Calu3 (cell line): ENCODE data around the gene CCDC71L. TPM values are rescaled to one million over a fixed set of nuclear protein-coding genes. Genes with fewer than 3 reads are reported as not detected.
"Not testable (repeated sequence)": the region's sequence is repeated elsewhere in the genome, so short reads cannot be mapped to it uniquely, and the experiment has no call there.

Experiments
- BruUV-seq: library from RNA; stranded (reverse); fragments of 400-500 nt; replicated peaks from 2 replicates; lab custom pipeline; 2021; lab: Mats Ljungman, UMichigan
- CTCF ChIA-PET: fragments of 300-600 bp; sonication (Branson Sonifier 250); formaldehyde crosslinking; loops from one replicate; lab custom pipeline; 2022; ENCODE audit warnings: antibody characterized with exemption; lab: Charles Lee
- DNase-seq: peaks from one replicate; pipeline ENCODE4 v3.0.0; 2022
- H3K27ac Mint-ChIP-seq: one replicate; pipeline ENCODE4 v1.8.0; 2022; ENCODE audit warnings: mixed read lengths; ENCODE audit not compliant: unreplicated experiment
- H3K27me3 Mint-ChIP-seq: one replicate; pipeline ENCODE4 v1.8.0; 2022; ENCODE audit warnings: mixed read lengths; ENCODE audit not compliant: unreplicated experiment
- H3K36me3 Mint-ChIP-seq: one replicate; pipeline ENCODE4 v1.8.0; 2022; ENCODE audit warnings: mild to moderate bottlenecking, moderate library complexity, mixed read lengths; ENCODE audit not compliant: insufficient read depth, unreplicated experiment
- H3K4me1 Mint-ChIP-seq: one replicate; pipeline ENCODE4 v1.8.0; 2022; ENCODE audit warnings: mild to moderate bottlenecking, low read depth, mixed read lengths; ENCODE audit not compliant: unreplicated experiment
- H3K4me3 Mint-ChIP-seq: one replicate; pipeline ENCODE4 v1.8.0; 2022; ENCODE audit warnings: mild to moderate bottlenecking, low read depth, moderate library complexity, mixed read lengths; ENCODE audit not compliant: unreplicated experiment
- H3K9me3 Mint-ChIP-seq: one replicate; pipeline ENCODE4 v1.8.0; 2022; ENCODE audit warnings: low read depth, mixed read lengths; ENCODE audit not compliant: unreplicated experiment
- intact Hi-C: fragments of 100-400 bp; cut with micrococcal nuclease; formaldehyde crosslinking; loops from one replicate; pipeline ENCODE4 v1.10.0; 2022; ENCODE audit not compliant: unreplicated experiment
- total RNA-seq: library from RNA; stranded (reverse); gene quantifications from 2 replicates; pipeline ENCODE4 v1.2.3, GENCODE V29; 2022
- TF ChIP-seq, protein P1 (sequence below): fragments of 200-600 bp; IDR thresholded peaks from one replicate; pipeline ENCODE4 v1.8.0; 2022; ENCODE audit warnings: antibody characterized with exemption; ENCODE audit not compliant: unreplicated experiment

The CCDC71L gene
- total RNA-seq, 1 experiment from 2014 or later: 28.1 TPM

DNA sequence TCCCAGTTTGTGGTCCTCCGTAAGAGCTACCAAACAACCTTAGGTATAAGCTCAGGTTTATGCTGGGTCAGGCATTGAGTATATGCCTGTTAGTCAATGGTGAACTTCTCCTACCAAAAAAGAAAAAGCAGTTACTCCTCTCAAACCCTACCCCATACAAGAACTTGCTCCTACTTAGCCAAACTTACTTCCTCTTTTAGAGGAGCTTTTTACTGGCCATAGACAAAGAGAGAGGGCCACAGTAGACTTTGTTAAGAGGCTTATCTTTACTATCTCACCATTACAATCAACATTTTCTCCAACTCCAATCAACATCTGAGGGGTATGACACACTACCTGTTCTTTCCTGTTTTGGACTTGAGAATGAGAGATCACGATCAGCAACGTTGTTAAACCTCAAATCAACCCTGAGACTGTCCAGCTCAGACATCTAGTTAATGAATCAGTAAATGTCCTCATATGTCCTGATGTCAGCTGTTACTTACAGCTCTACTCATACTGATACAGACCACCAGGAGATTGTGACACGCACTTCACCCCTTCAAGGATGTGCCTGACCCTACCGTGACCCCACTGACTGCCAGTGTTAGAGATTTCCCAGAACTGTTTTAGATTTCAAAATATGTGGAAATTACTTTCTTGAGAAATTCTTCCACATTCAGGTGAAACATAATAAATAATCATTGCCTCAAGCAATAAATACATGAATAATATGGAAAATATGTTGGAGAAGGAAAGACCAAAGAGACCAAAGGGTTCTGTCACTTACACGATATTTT, 18.4 kb upstream of the CCDC71L start:
- H3K27me3 Mint-ChIP-seq: no peaks in the 10 kb centered on the region
- H3K36me3 Mint-ChIP-seq: no peaks in the 10 kb centered on the region
- no peak overlapping the region for H3K4me3 Mint-ChIP-seq
- no TSS peak for BruUV-seq
- CTCF ChIA-PET: interaction anchor here (1.0 kb wide), 2 partner anchors 52 to 1001 kb away, joined by 3 read pairs; no protein-coding TSS in a partner anchor
- TF ChIP-seq, protein P1, sequence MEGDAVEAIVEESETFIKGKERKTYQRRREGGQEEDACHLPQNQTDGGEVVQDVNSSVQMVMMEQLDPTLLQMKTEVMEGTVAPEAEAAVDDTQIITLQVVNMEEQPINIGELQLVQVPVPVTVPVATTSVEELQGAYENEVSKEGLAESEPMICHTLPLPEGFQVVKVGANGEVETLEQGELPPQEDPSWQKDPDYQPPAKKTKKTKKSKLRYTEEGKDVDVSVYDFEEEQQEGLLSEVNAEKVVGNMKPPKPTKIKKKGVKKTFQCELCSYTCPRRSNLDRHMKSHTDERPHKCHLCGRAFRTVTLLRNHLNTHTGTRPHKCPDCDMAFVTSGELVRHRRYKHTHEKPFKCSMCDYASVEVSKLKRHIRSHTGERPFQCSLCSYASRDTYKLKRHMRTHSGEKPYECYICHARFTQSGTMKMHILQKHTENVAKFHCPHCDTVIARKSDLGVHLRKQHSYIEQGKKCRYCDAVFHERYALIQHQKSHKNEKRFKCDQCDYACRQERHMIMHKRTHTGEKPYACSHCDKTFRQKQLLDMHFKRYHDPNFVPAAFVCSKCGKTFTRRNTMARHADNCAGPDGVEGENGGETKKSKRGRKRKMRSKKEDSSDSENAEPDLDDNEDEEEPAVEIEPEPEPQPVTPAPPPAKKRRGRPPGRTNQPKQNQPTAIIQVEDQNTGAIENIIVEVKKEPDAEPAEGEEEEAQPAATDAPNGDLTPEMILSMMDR: no peak
- peak; percentile 14 for DNase-seq
- intact Hi-C loops: no loop called here
- peaks cover 12% of the 10 kb centered on the region for H3K4me1 Mint-ChIP-seq
- H3K27ac Mint-ChIP-seq: peak overlapping the region; percentile 21
- peaks cover 3% of the 10 kb centered on the region for H3K9me3 Mint-ChIP-seq

DNA sequence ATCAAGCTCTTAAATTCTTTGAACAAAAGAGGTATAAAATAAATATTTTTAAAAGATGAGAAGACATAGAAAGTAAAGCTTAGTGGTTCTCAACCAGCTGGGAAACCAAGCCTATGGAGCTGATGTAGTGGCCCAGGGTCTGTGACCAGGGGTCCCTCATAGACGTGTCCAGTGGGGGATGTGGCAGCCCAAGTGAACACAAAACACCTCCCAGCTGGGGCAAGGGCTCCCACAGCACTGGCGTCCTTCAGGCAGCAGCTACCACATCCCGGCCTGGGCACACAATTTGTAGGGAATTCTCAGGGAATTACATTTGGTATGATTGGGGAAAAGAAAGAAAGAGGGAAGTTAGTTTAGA, 17.8 kb upstream of the CCDC71L start:
- BruUV-seq: no TSS peak
- TF ChIP-seq, protein P1: no peak
- DNase-seq: no peak
- peaks cover 3% of the 10 kb centered on the region for H3K9me3 Mint-ChIP-seq
- no peaks in the 10 kb centered on the region for H3K27me3 Mint-ChIP-seq
- H3K4me1 Mint-ChIP-seq: peaks cover 12% of the 10 kb centered on the region
- intact Hi-C loops: no loop called here
- H3K27ac Mint-ChIP-seq: no peak overlapping the region
- CTCF ChIA-PET: interaction anchor here (1.0 kb wide), 2 partner anchors 52 to 1001 kb away, joined by 3 read pairs; no protein-coding TSS in a partner anchor
- H3K4me3 Mint-ChIP-seq: no peak overlapping the region
- H3K36me3 Mint-ChIP-seq: no peaks in the 10 kb centered on the region

DNA sequence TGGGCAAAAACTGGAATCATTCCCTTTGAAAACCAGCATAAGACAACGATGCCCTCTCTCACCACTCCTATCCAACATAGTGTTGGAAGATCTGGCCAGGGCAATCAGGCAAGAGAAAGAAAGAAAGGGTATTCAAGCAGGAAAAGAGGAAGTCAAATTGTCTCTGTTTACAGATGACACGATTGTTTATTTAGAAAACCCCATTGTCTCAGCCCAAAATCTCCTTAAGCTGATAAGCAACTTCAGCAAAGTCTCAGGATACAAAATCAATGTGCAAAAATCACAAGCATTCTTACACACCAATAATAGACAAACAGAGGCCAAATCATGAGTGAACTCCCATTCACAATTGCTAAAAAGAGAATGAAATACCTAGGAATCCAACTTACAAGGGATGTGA, 15.5 kb upstream of the CCDC71L start:
- H3K36me3 Mint-ChIP-seq, intact Hi-C loops, H3K4me3 Mint-ChIP-seq, CTCF ChIA-PET, BruUV-seq, H3K27me3 Mint-ChIP-seq, H3K9me3 Mint-ChIP-seq, H3K27ac Mint-ChIP-seq, DNase-seq: not testable (repeated sequence)
- H3K4me1 Mint-ChIP-seq: peaks cover 12% of the 10 kb centered on the region

DNA sequence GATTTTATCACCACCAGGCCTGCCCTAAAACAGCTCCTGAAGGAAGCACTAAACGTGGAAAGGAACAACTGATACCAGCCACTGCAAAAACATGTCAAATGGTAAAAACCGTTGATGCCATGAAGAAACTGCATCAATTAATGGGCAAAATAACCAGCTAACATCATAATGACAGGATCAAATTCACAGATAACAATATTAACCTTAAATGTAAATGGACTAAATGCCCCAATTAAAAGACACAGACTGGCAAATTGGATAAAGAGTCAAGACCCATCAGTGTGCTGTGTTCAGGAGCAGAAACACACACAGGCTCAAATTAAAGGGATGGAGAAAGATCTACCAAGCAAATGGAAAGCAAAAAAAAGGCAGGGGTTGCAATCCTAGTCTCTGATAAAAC, 12.7 kb upstream of the CCDC71L start:
- H3K9me3 Mint-ChIP-seq, CTCF ChIA-PET: not testable (repeated sequence)

DNA sequence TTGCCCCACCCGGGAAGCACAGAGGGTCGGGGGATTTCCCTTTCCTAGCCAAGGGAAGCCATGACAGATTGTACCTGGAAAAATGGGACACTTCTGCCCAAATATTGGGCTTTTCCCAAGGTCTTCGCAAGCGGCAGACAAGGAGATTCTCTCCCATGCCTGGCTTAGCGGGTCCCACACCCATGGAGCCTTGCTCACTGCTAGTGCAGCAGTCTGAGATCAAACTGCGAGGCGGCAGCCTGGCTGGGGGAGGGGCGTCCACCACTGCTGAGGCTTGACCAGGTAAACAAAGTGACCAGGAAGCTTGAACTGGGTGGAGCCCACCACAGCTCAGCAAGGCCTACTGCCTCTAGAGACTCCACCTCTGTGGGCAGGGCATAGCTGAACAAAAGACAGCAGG, 11.0 kb upstream of the CCDC71L start:
- CTCF ChIA-PET, H3K36me3 Mint-ChIP-seq, H3K27ac Mint-ChIP-seq, H3K9me3 Mint-ChIP-seq, BruUV-seq, H3K27me3 Mint-ChIP-seq, DNase-seq, H3K4me3 Mint-ChIP-seq, H3K4me1 Mint-ChIP-seq, intact Hi-C loops: not testable (repeated sequence)

More for the DNA sequence above, 12.7 kb upstream of the CCDC71L start:
- BruUV-seq, H3K4me1 Mint-ChIP-seq, intact Hi-C loops, H3K4me3 Mint-ChIP-seq, H3K36me3 Mint-ChIP-seq, H3K27me3 Mint-ChIP-seq, DNase-seq, H3K27ac Mint-ChIP-seq: not testable (repeated sequence)
